K562 (cell line): ENCODE data around the gene ELMO1.

ENCODE experiments used
- CREB1 ChIP-seq, 2 experiments: sonication (generic) in 1 of 2; formaldehyde crosslinking in 1 of 2; IDR thresholded peaks; 2 replicates each; pipeline versions ENCODE4 v1.6.1 to v1.8.0; 2012 to 2022; ENCODE audit warnings: inconsistent platforms in 1 of 2, mild to moderate bottlenecking in 1 of 2, missing genetic modification reagents in 1 of 2, moderate library complexity in 1 of 2
- CTCF ChIP-seq, 3 experiments: IDR thresholded peaks in 2 of 3; conservative IDR thresholded peaks in 1 of 3; 2 replicates each; pipeline ENCODE4 v1.5.1; 2011 to 2012; ENCODE audit warnings: low read length in 3 of 3, mild to moderate bottlenecking in 3 of 3, control low read depth in 2 of 3, improper control_type of control experiment in 1 of 3, inconsistent platforms in 1 of 3, low read depth in 1 of 3, mixed read lengths in 1 of 3, moderate library complexity in 1 of 3; ENCODE audit not compliant: insufficient read depth in 2 of 3
- HDAC6 ChIP-seq: IDR thresholded peaks from 2 replicates; pipeline ENCODE4 v1.6.1; 2012; ENCODE audit warnings: low read depth, mild to moderate bottlenecking, control low read depth, inconsistent platforms, low read length, moderate library complexity
- KLF16 ChIP-seq: IDR thresholded peaks from 2 replicates; pipeline ENCODE4 v1.6.1; 2016; ENCODE audit warnings: antibody characterized with exemption
- MCM5 ChIP-seq: fragments of 450-650 bp; IDR thresholded peaks from 2 replicates; pipeline ENCODE4 v1.6.1; 2016; ENCODE audit warnings: low read depth
- NFXL1 ChIP-seq: fragments of 450-650 bp; formaldehyde crosslinking; IDR thresholded peaks from 2 replicates; pipeline ENCODE4 v1.4.0; 2021; ENCODE audit warnings: mild to moderate bottlenecking
- SAFB2 ChIP-seq: fragments of 200-400 bp; formaldehyde crosslinking; IDR thresholded peaks from 2 replicates; pipeline ENCODE4 v1.6.1; 2018; ENCODE audit warnings: borderline replicate concordance, low read length, low read depth, moderate library complexity; ENCODE audit not compliant: severe bottlenecking
- SMAD3 ChIP-seq: fragments of 450-650 bp; formaldehyde crosslinking; conservative IDR thresholded peaks from 2 replicates; pipeline ENCODE4 v1.4.0; 2020; ENCODE audit warnings: mild to moderate bottlenecking
- SRSF9 ChIP-seq: fragments of 200-400 bp; formaldehyde crosslinking; IDR thresholded peaks from 2 replicates; pipeline ENCODE4 v1.6.1; 2017; ENCODE audit warnings: low read depth, low read length, borderline replicate concordance
- ZNF696 ChIP-seq: fragments of 250-450 bp; sonication (Bioruptor Pico); conservative IDR thresholded peaks from 2 replicates; pipeline ENCODE4 v1.4.0; 2020; ENCODE audit warnings: mild to moderate bottlenecking, moderate library complexity

- TF ChIP-seq NFXL1 (CRISPR knock-in tag) (no peak), KLF16 (no peak), SRSF9 (no peak), CREB1 (IDR thresholded peaks at IDR 0.05) (no peak), CREB1 (CRISPR knock-in tag; IDR thresholded peaks at IDR 0.05) (no peak), CTCF (IDR thresholded peaks at IDR 0.05 in 2 of 3, conservative IDR thresholded peaks at IDR 0.05 in 1 of 3; ENCODE audit: insufficient read depth in 2 of 3, low read depth in 1 of 3, low read length in 3 of 3) (no peak), ZNF696 (CRISPR knock-in tag) (no peak), SAFB2 (no peak), HDAC6 (no peak), SMAD3 (CRISPR knock-in tag) (no peak), MCM5 (no peak)
These were observed 320.2 kb downstream of the ELMO1 start for GRCh38 chr7:37128327-37129034.
